K562 (cell line): ENCODE data around the gene RELCH. TPM values are rescaled to one million over a fixed set of nuclear protein-coding genes. Genes with fewer than 3 reads are reported as not detected.

Experiments
- ATAC-seq: fragments of 200-7000 bp; cut with Tn5 transposase; 3 replicates; pipeline ENCODE4 v1.9.1; 2020; ENCODE audit warnings: moderate library complexity
- BruUV-seq: library from RNA; stranded (reverse); fragments of 400-500 nt; replicated peaks from 2 replicates; lab custom pipeline; 2021; lab: Mats Ljungman, UMichigan
- CTCF ChIA-PET: fragments of 300-600 bp; formaldehyde crosslinking; extraction: SDS; loops from one replicate; lab custom pipeline; 2021; ENCODE audit warnings: low intra/inter-chr PET ratio; lab: Yijun Ruan, JAX
- POLR2A ChIA-PET: fragments of 300-600, 350-650 bp; sonication (Branson Sonifier 250); formaldehyde crosslinking; extraction: SDS; loops from one replicate; lab custom pipeline; 2021; ENCODE audit warnings: antibody characterized with exemption, inconsistent platforms; lab: Yijun Ruan, JAX
- DNase-seq, 4 experiments: peaks; one replicate each; pipeline versions ENCODE4 v3.0.0 to v3.0.0-alpha.2; 2011 to 2018; ENCODE audit warnings: low spot score in 3 of 4, mixed read lengths in 3 of 4; ENCODE audit errors: extremely low read depth in 1 of 4
- FAIRE-seq: peaks from 2 replicates; lab custom pipeline; 2011; peaks lifted over from hg19 to GRCh38; lab: Jason Lieb, UNC
- H2AFZ ChIP-seq: 2 replicates; pipeline ENCODE4 v1.6.0; 2011; ENCODE audit warnings: low read depth, low read length, control low read depth, inconsistent platforms
- H3K27ac ChIP-seq: fragments of 200-600 bp; 3 replicates; pipeline ENCODE4 v1.8.0; 2011; ENCODE audit warnings: low read depth, mild to moderate bottlenecking, control low read depth, inconsistent platforms, low read length, moderate library complexity, mixed read lengths; ENCODE audit errors: extremely low read depth
- H3K27me3 ChIP-seq, 2 experiments: fragments of 300-600 bp in 1 of 2; 2 replicates in 1 of 2; 3 replicates in 1 of 2; pipeline versions ENCODE4 v1.6.0 to v1.8.0; 2011; ENCODE audit warnings: inconsistent platforms in 2 of 2, low read length in 2 of 2, mild to moderate bottlenecking in 1 of 2, mixed read lengths in 1 of 2, moderate library complexity in 1 of 2; ENCODE audit not compliant: control insufficient read depth in 2 of 2, insufficient read depth in 2 of 2
- H3K36me3 ChIP-seq: fragments of 300-600 bp; 3 replicates; pipeline ENCODE4 v1.8.0; 2011; ENCODE audit warnings: mild to moderate bottlenecking, low read length, inconsistent platforms; ENCODE audit not compliant: control insufficient read depth, insufficient read depth
- H3K4me1 ChIP-seq, 2 experiments: fragments of 200-600 bp in 1 of 2; replicated peaks in 1 of 2; 2 replicates in 1 of 2; 3 replicates in 1 of 2; pipeline versions ENCODE4 v1.5.1 to v1.8.0; 2011; ENCODE audit warnings: inconsistent platforms in 2 of 2, low read length in 2 of 2, mild to moderate bottlenecking in 1 of 2, mixed read lengths in 1 of 2, moderate library complexity in 1 of 2; ENCODE audit not compliant: control insufficient read depth in 2 of 2, insufficient read depth in 2 of 2
- H3K4me2 ChIP-seq: 2 replicates; pipeline ENCODE4 v1.6.1; 2011; ENCODE audit warnings: low read length, control low read depth, inconsistent platforms, mixed read lengths; ENCODE audit not compliant: insufficient read depth
- H3K4me3 ChIP-seq: fragments of 200-600 bp; sonication (generic), shearing (Covaris generic); 2 replicates; pipeline ENCODE4 v1.5.1; 2016; ENCODE audit warnings: control low read depth, inconsistent platforms
- H3K79me2 ChIP-seq: fragments of 200-600 bp; 3 replicates; pipeline ENCODE4 v1.8.0; 2011; ENCODE audit warnings: low read length, inconsistent platforms; ENCODE audit not compliant: control insufficient read depth, insufficient read depth
- H3K9ac ChIP-seq, 2 experiments: 2 replicates each; pipeline versions ENCODE4 v1.6.0 to v1.6.1; 2011; ENCODE audit warnings: low read depth in 2 of 2, low read length in 2 of 2, control low read depth in 1 of 2, inconsistent platforms in 1 of 2, mild to moderate bottlenecking in 1 of 2, mixed read lengths in 1 of 2; ENCODE audit not compliant: insufficient read depth in 1 of 2
- H3K9me1 ChIP-seq: one replicate; pipeline ENCODE4 v1.6.0; 2011; ENCODE audit warnings: inconsistent platforms, mild to moderate bottlenecking, low read length, moderate library complexity; ENCODE audit not compliant: control insufficient read depth, insufficient read depth
- H3K9me3 ChIP-seq: replicated peaks from 2 replicates; pipeline ENCODE4 v1.5.1; 2011; ENCODE audit warnings: low read depth, low read length, inconsistent platforms; ENCODE audit not compliant: control insufficient read depth, insufficient read depth
- H4K20me1 ChIP-seq: replicated peaks from 2 replicates; pipeline ENCODE4 v1.6.1; 2011; ENCODE audit warnings: low read length, inconsistent platforms, mixed read lengths; ENCODE audit not compliant: control insufficient read depth, insufficient read depth
- ATF2 ChIP-seq: sonication (generic); formaldehyde crosslinking; IDR thresholded peaks from 2 replicates; pipeline ENCODE4 v1.8.1; 2022; ENCODE audit warnings: missing genetic modification reagents
- CXXC5 ChIP-seq: fragments of 250-450 bp; sonication (Bioruptor Pico); IDR thresholded peaks from 2 replicates; pipeline ENCODE4 v1.8.0; 2022; ENCODE audit warnings: inconsistent platforms, mild to moderate bottlenecking, moderate library complexity
- GATA2 ChIP-seq: sonication (generic); formaldehyde crosslinking; IDR thresholded peaks from 2 replicates; pipeline ENCODE4 v1.4.0; 2020; ENCODE audit warnings: mild to moderate bottlenecking, missing genetic modification reagents
- HINFP ChIP-seq: fragments of 450-650 bp; conservative IDR thresholded peaks from 2 replicates; pipeline ENCODE4 v1.6.1; 2016; ENCODE audit warnings: missing genetic modification characterization, low read depth, mild to moderate bottlenecking, control low read depth, missing compliant biosample characterization
- NCOA2 ChIP-seq, 2 experiments: fragments of 450-650 bp; IDR thresholded peaks; 2 replicates each; pipeline ENCODE4 v1.6.1; 2018; ENCODE audit warnings: mild to moderate bottlenecking in 2 of 2, moderate library complexity in 1 of 2; ENCODE audit not compliant: partially characterized antibody in 2 of 2
- NFYB ChIP-seq: IDR thresholded peaks from 2 replicates; pipeline ENCODE4 v1.6.1; 2011; ENCODE audit warnings: mild to moderate bottlenecking, moderate library complexity; ENCODE audit not compliant: insufficient read length; ENCODE audit errors: extremely low read depth
- NR3C1 ChIP-seq: sonication (generic); formaldehyde crosslinking; IDR thresholded peaks from 2 replicates; pipeline ENCODE4 v1.8.1; 2022; ENCODE audit warnings: missing genetic modification reagents
- SP1 ChIP-seq: sonication (generic); formaldehyde crosslinking; IDR thresholded peaks from 2 replicates; pipeline ENCODE4 v1.8.1; 2022; ENCODE audit warnings: mild to moderate bottlenecking, missing genetic modification reagents
- SPI1 ChIP-seq: IDR thresholded peaks from 2 replicates; pipeline ENCODE4 v1.6.1; 2011; ENCODE audit warnings: low read depth, low read length, control low read depth, borderline replicate concordance
- ZNF785 ChIP-seq: fragments of 250-450 bp; sonication (Bioruptor Pico); IDR thresholded peaks from 2 replicates; pipeline ENCODE4 v1.4.0; 2020; ENCODE audit warnings: mild to moderate bottlenecking
- ZNF79 ChIP-seq: fragments of 250-450 bp; sonication (Bioruptor Pico); IDR thresholded peaks from 2 replicates; pipeline ENCODE4 v1.4.0; 2020; ENCODE audit warnings: low read depth, mild to moderate bottlenecking, moderate library complexity
- WGBS: fragments of 100-300 bp; shearing (Covaris generic); methylation state at CpG from one replicate; pipeline ENCODE4 v1.1.6; 2016; ENCODE audit warnings: low coverage, mixed read lengths; ENCODE audit not compliant: insufficient coverage; ENCODE audit errors: missing lambda C conversion rate; 5-methylcytosine and 5-hydroxymethylcytosine counted together
- in situ Hi-C: fragments of 300-500 bp; cut with MboI; formaldehyde crosslinking; loops from 4 replicates; pipeline ENCODE4 v1.15.0; 2018; ENCODE audit warnings: inconsistent platforms, mixed read lengths
- intact Hi-C: fragments of 100-400 bp; cut with micrococcal nuclease; formaldehyde crosslinking; loops from 2 replicates; pipeline ENCODE4 v1.14.2; 2022
- polyA plus RNA-seq, 8 experiments: library from polyadenylated mRNA; depleted of rRNA in 4 of 8; stranded (reverse) in 5 of 8; unstranded in 3 of 8; fragments of >200 nt; fragmentation: Nextera tagmentation in 2 of 8; fragmentation: Illumina TruSeq in 1 of 8; extraction: Ambion mirVana in 2 of 8; extraction: Trizol in 1 of 8; gene quantifications; 2 replicates each; pipeline versions ENCODE4 v1.2.1 to v1.2.3, GENCODE V29; 2011 to 2014; ENCODE audit warnings: inconsistent platforms in 1 of 8, missing spikeins in 1 of 8
- total RNA-seq, 7 experiments: library from RNA; depleted of rRNA in 6 of 7; stranded (reverse); fragments of >200 nt in 6 of 7; fragmentation: Illumina TruSeq in 2 of 7; extraction: Trizol in 2 of 7; gene quantifications; 2 replicates each; pipeline versions ENCODE4 v1.2.1 to v1.2.3, GENCODE V29; 2011 to 2021; ENCODE audit warnings: low replicate concordance in 1 of 7

Gene RELCH
- total and polyA plus RNA-seq, 9 of the 15 experiments (the other 6 are each of a cell fraction or from before 2014, with no cell fraction given) = 1.4 to 13.6 (median 7.6) TPM

GRCh38 chr18:62288665-62289008, 101.6 kb downstream of the RELCH start:
- ATAC-seq = no peak
- H3K27ac ChIP-seq = no peak overlapping the region
- no peak for FAIRE-seq
- 52% methylated on average over 2 of the region's 2 CpGs for WGBS
- H3K9ac ChIP-seq = no peak overlapping the region
- intact Hi-C loops = no loop called here
- TF ChIP-seq ZNF79 = no peak
- no peak for TF ChIP-seq HINFP (tag)
- TF ChIP-seq SPI1 = peak; percentile 52; the same call in 1 of the 2 replicates
- no peak for TF ChIP-seq NCOA2 (IDR thresholded peaks at IDR 0.05; ENCODE audit: partially characterized antibody in 2 of 2)
- TF ChIP-seq, all 486 proteins: peak for 1
- H3K4me1 ChIP-seq = no peaks in the 10 kb centered on the region
- in situ Hi-C loops = no loop called here
- no peak for DNase-seq
- H3K4me2 ChIP-seq = no peak overlapping the region
- no peaks in the 10 kb centered on the region for H3K9me3 ChIP-seq
- peaks cover 5% of the 10 kb centered on the region; the same call in 1 of the 3 replicates for H3K36me3 ChIP-seq
- no peak overlapping the region for H2AFZ ChIP-seq
- H3K9me1 ChIP-seq = peaks cover 1% of the 10 kb centered on the region
- no TSS peak for BruUV-seq
- POLR2A ChIA-PET = no interaction called here
- CTCF ChIA-PET = no interaction called here
- no peak overlapping the region for H3K4me3 ChIP-seq
- no peaks in the 10 kb centered on the region for H3K27me3 ChIP-seq
- no peaks in the 10 kb centered on the region for H3K79me2 ChIP-seq
- H4K20me1 ChIP-seq = no peaks in the 10 kb centered on the region

GRCh38 chr18:62289047-62289446, 102.0 kb downstream of the RELCH start:
- H3K9ac ChIP-seq = no peak overlapping the region
- no peak for TF ChIP-seq GATA2 (CRISPR knock-in tag)
- TF ChIP-seq ATF2 (CRISPR knock-in tag) = no peak
- TF ChIP-seq NFYB = no peak
- no peak for TF ChIP-seq CXXC5
- no peak for TF ChIP-seq SP1 (CRISPR knock-in tag)
- no peak for TF ChIP-seq NR3C1
- no peak for TF ChIP-seq ZNF785 (CRISPR knock-in tag)
- TF ChIP-seq, all 486 proteins: peak for 0
- no peaks in the 10 kb centered on the region for H3K9me3 ChIP-seq
- no peak overlapping the region for H3K27ac ChIP-seq
- H2AFZ ChIP-seq = no peak overlapping the region
- H4K20me1 ChIP-seq = no peaks in the 10 kb centered on the region
- H3K36me3 ChIP-seq = peaks cover 5% of the 10 kb centered on the region; the same call in 1 of the 3 replicates
- H3K27me3 ChIP-seq = no peaks in the 10 kb centered on the region
- BruUV-seq = no TSS peak
- H3K9me1 ChIP-seq = no peaks in the 10 kb centered on the region
- ChIA-PET POLR2A (no interaction called here), CTCF (no interaction called here)
- 94% methylated on average over 2 of the region's 2 CpGs for WGBS
- no peak for ATAC-seq
- H3K4me1 ChIP-seq = no peaks in the 10 kb centered on the region
- no peak for FAIRE-seq
- H3K4me2 ChIP-seq = no peak overlapping the region
- no peak overlapping the region for H3K4me3 ChIP-seq
- intact Hi-C loops (no loop called here), in situ Hi-C loops (no loop called here)
- no peaks in the 10 kb centered on the region for H3K79me2 ChIP-seq
- DNase-seq = no peak
